GM19452 (cell line): ENCODE data around the gene VWC2L.

Experiments used
- ATAC-seq: cut with Tn5 transposase; IDR thresholded peaks from one replicate; pipeline ENCODE4 v1.9.1; 2021; ENCODE audit not compliant: unreplicated experiment

VWC2L gene

GRCh38 chr2:214579035-214579434 is 168.2 kb downstream of the VWC2L start:
- ATAC-seq: no peak

GRCh38 chr2:214587442-214587841 is 176.6 kb downstream of the VWC2L start:
- no peak for ATAC-seq

GRCh38 chr2:214591366-214591765 is 180.5 kb downstream of the VWC2L start:
- no peak for ATAC-seq

- ATAC-seq: no peak
Measured at GRCh38 chr2:214592011-214592410, 181.2 kb downstream of the VWC2L start.

GRCh38 chr2:214593727-214594126 is 182.9 kb downstream of the VWC2L start:
- no peak for ATAC-seq

GRCh38 chr2:214601852-214602633 is 191.2 kb downstream of the VWC2L start:
- no peak for ATAC-seq

GRCh38 chr2:214604861-214605260 is 194.0 kb downstream of the VWC2L start:
- no peak for ATAC-seq

- no peak for ATAC-seq
Measured at GRCh38 chr2:214607051-214607450, 196.2 kb downstream of the VWC2L start.

GRCh38 chr2:214611015-214611414 is 200.2 kb downstream of the VWC2L start:
- ATAC-seq: no peak

- ATAC-seq: no peak
Measured at GRCh38 chr2:214624166-214624760, 213.4 kb downstream of the VWC2L start.

- no peak for ATAC-seq
Measured at GRCh38 chr2:214628091-214628490, 217.2 kb downstream of the VWC2L start.
